ENCODE measurements around the gene NGEF. TPM values are rescaled to one million over a fixed set of nuclear protein-coding genes. Genes with fewer than 3 reads are reported as not detected.
A peak's percentile ranks its signal among the peaks of the same experiment; 100 is the strongest.

Gene NGEF
- 0.28 TPM for polyA plus RNA-seq (2012; ENCODE audit: insufficient read length, low read depth)

DNA sequence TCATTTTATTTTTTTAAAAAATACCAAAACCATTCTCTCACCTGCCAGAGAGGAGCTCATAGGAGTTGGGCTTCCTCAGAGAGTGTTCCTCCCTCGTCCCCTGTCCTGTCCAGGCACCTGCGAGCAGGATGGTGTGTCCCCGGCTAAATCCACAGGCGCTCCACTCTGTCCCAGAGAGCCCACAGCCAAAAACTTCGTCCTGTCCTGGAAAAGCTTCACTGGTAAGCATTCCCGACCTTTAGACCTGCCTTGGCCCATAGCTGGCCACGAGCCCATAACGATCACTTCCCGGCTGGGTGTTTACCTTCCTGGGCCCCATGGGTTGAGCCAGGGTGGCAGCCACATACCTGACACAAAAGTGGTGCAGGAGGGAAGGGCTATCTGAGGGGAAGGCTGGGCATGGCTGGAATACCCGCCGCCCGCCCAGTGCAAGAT lies at the start of gene NGEF:
Gene NGEF, minus strand, starts transcription at position 230 of the 435 bp plus-strand sequence. CDS start 38,366 bp downstream, outside the sequence.
- TF ChIP-seq POLR2AphosphoS5 (IDR thresholded peaks at IDR 0.05; ENCODE audit: low read depth, low read length), result no peak
- TF ChIP-seq SIN3A (IDR thresholded peaks at IDR 0.05; ENCODE audit: borderline replicate concordance, insufficient read depth, low read length), result no peak
- TF ChIP-seq TAF1 (IDR thresholded peaks at IDR 0.05; ENCODE audit: borderline replicate concordance, insufficient read depth, low read length), result no peak
- TF ChIP-seq REST (IDR thresholded peaks at IDR 0.05; ENCODE audit: insufficient read depth in 1 of 2, low read depth in 2 of 2, low read length in 2 of 2), result no peak
- no peak for TF ChIP-seq FOXP2 (optimal IDR thresholded peaks at IDR 0.05; ENCODE audit: borderline replicate concordance, extremely low read depth, extremely low read length, insufficient read depth)

- TF ChIP-seq REST (IDR thresholded peaks at IDR 0.05; ENCODE audit: insufficient read depth in 1 of 2, low read depth in 2 of 2, low read length in 2 of 2) (no peak), SIN3A (IDR thresholded peaks at IDR 0.05; ENCODE audit: borderline replicate concordance, insufficient read depth, low read length) (no peak), TAF1 (IDR thresholded peaks at IDR 0.05; ENCODE audit: borderline replicate concordance, insufficient read depth, low read length) (no peak), POLR2AphosphoS5 (IDR thresholded peaks at IDR 0.05; ENCODE audit: low read depth, low read length) (no peak), FOXP2 (optimal IDR thresholded peaks at IDR 0.05; ENCODE audit: borderline replicate concordance, extremely low read depth, extremely low read length, insufficient read depth) (no peak)
These were observed 49.4 kb upstream of the NGEF start for GRCh38 chr2:233062451-233062850.

DNA sequence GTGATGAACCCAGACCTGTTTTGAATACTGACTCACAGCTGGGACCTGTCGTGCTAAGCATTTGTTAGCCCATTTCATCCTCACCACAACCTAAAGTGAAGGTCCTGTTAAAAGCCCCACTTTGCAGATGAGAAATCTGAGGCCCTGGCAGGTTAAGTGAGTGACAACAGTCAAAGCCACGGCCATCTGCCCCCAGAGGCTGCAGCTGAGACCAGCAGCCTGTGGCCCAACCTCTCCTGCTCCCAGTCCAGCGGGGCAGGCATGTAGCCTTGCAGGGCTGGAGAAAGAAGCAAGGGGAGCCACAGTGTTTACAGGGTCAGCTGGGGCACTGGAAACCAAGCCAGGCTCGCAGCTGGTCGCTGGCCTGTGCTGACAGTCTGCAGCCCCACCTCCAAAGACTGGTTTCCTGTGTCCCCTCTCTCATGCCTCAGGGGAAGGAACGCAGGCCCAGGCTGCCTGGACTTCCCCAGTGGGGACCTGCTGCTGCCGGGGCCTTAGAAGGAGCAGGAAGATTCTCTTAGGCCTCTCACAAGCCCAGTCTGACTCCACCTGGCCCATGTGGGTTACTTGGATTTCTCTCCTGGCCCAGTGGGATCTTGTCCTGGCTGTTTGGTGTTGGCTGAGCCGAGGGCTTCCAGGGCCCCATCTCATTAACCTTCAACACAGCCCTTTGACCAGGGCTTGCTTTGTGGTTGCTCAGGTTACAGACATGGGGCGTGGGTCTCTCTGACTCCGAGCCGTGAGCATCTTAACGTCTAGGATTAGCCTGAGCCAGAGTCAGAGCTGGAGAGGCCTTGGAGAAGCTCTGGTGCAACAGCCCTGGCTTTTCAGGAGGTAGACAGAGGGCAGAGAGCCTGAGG lies 48.8 kb upstream of the NGEF start:
- peak; percentile 55 for TF ChIP-seq FOXP2 (optimal IDR thresholded peaks at IDR 0.05; ENCODE audit: borderline replicate concordance, extremely low read depth, extremely low read length, insufficient read depth)
- no peak for TF ChIP-seq POLR2AphosphoS5 (IDR thresholded peaks at IDR 0.05; ENCODE audit: low read depth, low read length)
- no peak for TF ChIP-seq SIN3A (IDR thresholded peaks at IDR 0.05; ENCODE audit: borderline replicate concordance, insufficient read depth, low read length)
- TF ChIP-seq REST (IDR thresholded peaks at IDR 0.05; ENCODE audit: insufficient read depth in 1 of 2, low read depth in 2 of 2, low read length in 2 of 2), result no peak
- TF ChIP-seq TAF1 (IDR thresholded peaks at IDR 0.05; ENCODE audit: borderline replicate concordance, insufficient read depth, low read length), result no peak

DNA sequence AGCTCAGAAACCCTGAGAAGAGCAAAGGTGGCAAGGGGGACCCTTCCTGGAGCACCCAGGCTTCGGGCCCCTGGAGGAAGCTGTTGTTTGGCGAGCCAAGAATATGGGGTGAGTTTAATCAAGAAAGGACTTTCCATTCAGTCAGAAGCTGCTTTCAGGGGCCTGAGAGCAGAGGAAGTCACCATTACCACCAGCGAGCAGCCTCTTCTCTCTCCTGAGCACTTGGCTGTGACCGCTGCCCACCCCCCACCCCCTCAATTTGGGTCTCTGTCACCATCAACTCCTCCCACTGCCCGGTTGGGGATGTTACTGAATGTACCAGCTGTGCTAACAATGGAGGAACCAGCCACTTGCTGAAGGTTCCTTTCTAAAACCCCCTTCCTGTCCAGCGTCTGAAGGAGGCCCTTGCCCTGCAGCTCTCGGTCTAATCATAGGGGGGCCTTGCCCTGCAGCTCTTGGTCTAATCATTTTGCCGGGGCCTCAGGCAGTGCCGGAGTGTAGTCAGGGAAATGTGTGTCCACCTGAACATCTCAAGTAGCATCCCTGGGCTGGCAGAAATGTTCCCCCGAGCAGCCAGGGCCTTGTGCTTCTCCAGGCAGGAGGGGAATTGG lies 48.0 kb upstream of the NGEF start:
- no peak for TF ChIP-seq POLR2AphosphoS5 (IDR thresholded peaks at IDR 0.05; ENCODE audit: low read depth, low read length)

DNA sequence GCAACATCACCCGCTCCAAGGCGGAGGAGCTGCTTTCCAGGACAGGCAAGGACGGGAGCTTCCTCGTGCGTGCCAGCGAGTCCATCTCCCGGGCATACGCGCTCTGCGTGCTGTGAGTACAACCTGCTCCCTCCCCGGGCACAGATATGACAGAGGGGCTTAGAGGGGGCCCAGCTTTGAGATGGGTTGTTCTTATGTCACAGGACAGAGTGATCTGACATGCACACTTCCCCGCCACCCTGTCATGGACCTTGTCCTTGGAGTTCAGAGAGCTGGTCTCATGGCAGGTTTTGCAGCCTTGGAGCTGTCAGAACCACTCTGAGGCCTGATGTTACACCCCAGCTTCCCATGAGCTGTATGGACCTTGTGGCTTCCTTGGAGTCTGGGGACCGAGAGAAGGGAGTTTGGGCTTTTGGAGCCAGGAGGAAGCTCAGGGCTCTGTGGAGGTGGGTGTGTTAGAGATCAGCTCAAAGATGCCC lies 47.5 kb upstream of the NGEF start:
- TF ChIP-seq POLR2AphosphoS5 (IDR thresholded peaks at IDR 0.05; ENCODE audit: low read depth, low read length) (no peak), REST (IDR thresholded peaks at IDR 0.05; ENCODE audit: insufficient read depth in 1 of 2, low read depth in 2 of 2, low read length in 2 of 2) (no peak), TAF1 (IDR thresholded peaks at IDR 0.05; ENCODE audit: borderline replicate concordance, insufficient read depth, low read length) (no peak), FOXP2 (optimal IDR thresholded peaks at IDR 0.05; ENCODE audit: borderline replicate concordance, extremely low read depth, extremely low read length, insufficient read depth) (no peak), SIN3A (IDR thresholded peaks at IDR 0.05; ENCODE audit: borderline replicate concordance, insufficient read depth, low read length) (no peak)
